Ovary (tissue), 3 donors: ENCODE data around the gene NSUN6.

Experiments
- CTCF ChIP-seq, 3 donors: fragments of 450-650 bp in 2 of 3; fragments of 200-600 bp in 1 of 3; IDR thresholded peaks; one replicate each; pipeline versions ENCODE4 v1.5.1 to v1.8.0; 2016 to 2022; ENCODE audit warnings: antibody characterized with exemption in 3 of 3, mild to moderate bottlenecking in 1 of 3
- POLR2A ChIP-seq: fragments of 450-650 bp; IDR thresholded peaks from one replicate; pipeline ENCODE4 v1.6.1; 2017; ENCODE audit warnings: antibody characterized with exemption, mild to moderate bottlenecking, moderate library complexity
- donor health status: DM: no; HTN: no; CAD: no.

GRCh38 chr10:18608596-18608995 is 42.8 kb downstream of the NSUN6 start:
- TF ChIP-seq POLR2A (no peak), CTCF (IDR thresholded peaks at IDR 0.05) (no peak)
